Measurements from ENCODE around the gene LTBP3.

DNA sequence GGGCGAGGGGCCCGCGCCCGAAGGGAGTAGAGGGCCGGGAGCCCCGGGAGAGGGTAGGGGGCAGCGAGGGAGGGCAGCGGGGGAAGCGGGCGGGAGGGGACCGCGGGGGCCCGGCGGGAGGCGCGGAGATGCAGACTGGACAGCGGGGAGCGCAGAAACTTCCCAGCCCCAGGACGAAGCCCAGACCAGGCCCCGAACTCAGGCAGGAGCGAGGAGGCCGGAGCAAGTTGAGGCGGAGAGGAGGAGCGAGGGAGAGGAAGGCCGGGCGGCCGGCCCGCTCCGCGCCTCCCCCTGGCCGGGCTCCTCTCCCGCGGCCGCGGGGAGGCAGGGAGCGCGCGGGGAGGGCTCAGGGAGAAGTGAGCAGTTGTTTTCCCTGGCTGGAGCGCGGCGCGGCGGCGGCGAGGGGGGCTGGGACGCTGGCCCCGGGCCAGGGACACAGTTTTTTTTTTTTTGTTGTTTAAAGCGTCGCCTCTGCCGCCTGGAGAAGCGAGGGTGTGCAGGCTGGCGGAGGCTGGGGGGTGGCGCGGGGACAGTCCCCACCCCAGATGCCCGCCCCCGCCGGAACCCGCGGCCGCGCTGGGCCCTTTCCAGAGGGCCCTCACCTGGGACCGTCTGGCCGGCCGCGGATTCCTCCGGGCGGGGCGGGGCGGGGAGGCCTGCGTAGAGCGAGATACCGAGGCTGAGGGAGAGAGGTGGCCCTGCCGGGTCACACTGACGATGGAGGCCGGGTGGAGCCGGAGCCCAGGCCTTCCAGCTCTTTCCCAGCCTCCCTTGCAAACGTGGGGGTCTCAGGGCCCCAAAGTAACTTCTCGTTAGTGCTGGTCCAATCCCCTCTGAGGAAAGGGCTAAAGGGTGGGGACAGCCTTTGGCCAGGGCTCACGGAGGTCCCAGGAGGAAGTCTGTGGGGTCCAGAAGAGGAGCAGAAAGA, at the start of gene LTBP3:
- TF ChIP-seq POLR2A (IDR thresholded peaks at IDR 0.05; ENCODE audit: low read depth, low read length) (no peak), POLR2AphosphoS5 (IDR thresholded peaks at IDR 0.05; ENCODE audit: low read depth, low read length) (no peak)

Data from GM12892 (cell line).